Ramos (cell line): ENCODE results near the gene FGFR3.

Experiments used
- in situ Hi-C: fragments of 300-500 bp; cut with MboI; formaldehyde crosslinking; loops from one replicate; pipeline ENCODE4 v1.14.3; 2022; ENCODE audit warnings: low sequenced_read_pairs; ENCODE audit not compliant: unreplicated experiment

FGFR3 gene

GRCh38 chr4:1797861-1798579 is 4.9 kb downstream of the FGFR3 start:
- in situ Hi-C loops = loop anchor here (25.0 kb wide), 1 partner anchor 389 kb away; no protein-coding TSS in a partner anchor

GRCh38 chr4:1798580-1799386 is 5.7 kb downstream of the FGFR3 start:
- in situ Hi-C loops = loop anchor here (25.0 kb wide), 1 partner anchor 389 kb away; no protein-coding TSS in a partner anchor

GRCh38 chr4:1799387-1800375 is 6.6 kb downstream of the FGFR3 start:
- in situ Hi-C loops = loop anchor here (25.0 kb wide), 1 partner anchor 388 kb away; no protein-coding TSS in a partner anchor

- in situ Hi-C loops = no loop called here
Observed at GRCh38 chr4:1800805-1801204, 7.7 kb downstream of the FGFR3 start.

GRCh38 chr4:1801286-1801958 is 8.3 kb downstream of the FGFR3 start:
- in situ Hi-C loops = no loop called here

- in situ Hi-C loops = no loop called here
Observed at GRCh38 chr4:1802151-1802715, 9.1 kb downstream of the FGFR3 start.

- in situ Hi-C loops = no loop called here
Observed at GRCh38 chr4:1802720-1803522, 9.8 kb downstream of the FGFR3 start.

- in situ Hi-C loops = no loop called here
Observed at GRCh38 chr4:1803523-1804423, 10.7 kb downstream of the FGFR3 start.

- in situ Hi-C loops = no loop called here
Observed at GRCh38 chr4:1804638-1805492, 11.8 kb downstream of the FGFR3 start.

GRCh38 chr4:1805493-1806222 is 12.6 kb downstream of the FGFR3 start:
- in situ Hi-C loops = no loop called here

- in situ Hi-C loops = no loop called here
Observed at GRCh38 chr4:1806223-1806564, 13.1 kb downstream of the FGFR3 start.

GRCh38 chr4:1806596-1807331 is 13.7 kb downstream of the FGFR3 start:
- in situ Hi-C loops = no loop called here

GRCh38 chr4:1807332-1807777 is 14.3 kb downstream of the FGFR3 start:
- in situ Hi-C loops = no loop called here

GRCh38 chr4:1808396-1808795 is 15.3 kb downstream of the FGFR3 start:
- in situ Hi-C loops = no loop called here
